Hypothalamus (tissue), 51 donors: Measurements from ENCODE around the gene TOM1L2.

Source experiments
- DNase-seq, 51 donors: peaks; one replicate each; lab custom pipeline; 2025; lab: John Stamatoyannopoulos, UW

The TOM1L2 gene

GRCh38 chr17:17797119-17797809 is 174.9 kb downstream of the TOM1L2 start:
- DNase-seq = no peak

- no peak for DNase-seq
Measured at GRCh38 chr17:17796787-17797061, 175.5 kb downstream of the TOM1L2 start.

GRCh38 chr17:17795946-17796786 is 176.0 kb downstream of the TOM1L2 start:
- no peak for DNase-seq

GRCh38 chr17:17795296-17795695 is 176.9 kb downstream of the TOM1L2 start:
- no peak for DNase-seq

GRCh38 chr17:17794382-17794781 is 177.8 kb downstream of the TOM1L2 start:
- DNase-seq = no peak
